Upper lobe of left lung (tissue), 6 donors: ENCODE measurements around the gene SFR1. TPM values are rescaled to one million over a fixed set of nuclear protein-coding genes. Genes with fewer than 3 reads are reported as not detected.
A peak's percentile ranks its signal among the peaks of the same experiment; 100 is the strongest.

Experiments
- ATAC-seq, 2 donors: fragments of 200-7000 bp; cut with Tn5 transposase; one replicate each; pipeline ENCODE4 v1.9.1; 2022; ENCODE audit warnings: mild to moderate bottlenecking in 2 of 2, moderate library complexity in 2 of 2; ENCODE audit not compliant: low FRiP score in 2 of 2
- DNase-seq, 2 donors: peaks; one replicate each; pipeline ENCODE4 v3.0.0-alpha.2; 2019 to 2020
- H3K27ac ChIP-seq, 4 donors: fragments of 200-600 bp; sonication (generic); one replicate each; pipeline ENCODE4 v1.5.1; 2016 to 2019
- H3K27me3 ChIP-seq, 4 donors: fragments of 200-600 bp; sonication (generic); one replicate each; pipeline ENCODE4 v1.5.1; 2017 to 2019
- H3K36me3 ChIP-seq, 4 donors: fragments of 200-600 bp; sonication (generic); one replicate each; pipeline ENCODE4 v1.5.1; 2016 to 2019
- H3K4me1 ChIP-seq, 4 donors: fragments of 200-600 bp; sonication (generic); one replicate each; pipeline ENCODE4 v1.5.1; 2018 to 2019
- H3K4me3 ChIP-seq, 4 donors: fragments of 200-600 bp; sonication (generic); one replicate each; pipeline ENCODE4 v1.5.1; 2017 to 2019; ENCODE audit warnings: mild to moderate bottlenecking in 2 of 4, moderate library complexity in 1 of 4
- H3K9me3 ChIP-seq, 4 donors: fragments of 200-600 bp; sonication (generic); one replicate each; pipeline ENCODE4 v1.5.1; 2018 to 2019
- CTCF ChIP-seq, 6 experiments: fragments of 450-650 bp in 4 of 6; fragments of 200-600 bp in 2 of 6; sonication (generic) in 2 of 6; IDR thresholded peaks; one replicate each; pipeline ENCODE4 v1.5.1; 2016 to 2019; ENCODE audit warnings: antibody characterized with exemption in 6 of 6
- EP300 ChIP-seq, 4 donors: sonication (generic); formaldehyde crosslinking; IDR thresholded peaks; one replicate each; pipeline ENCODE4 v1.5.1; 2017; ENCODE audit warnings: antibody characterized with exemption in 4 of 4, control low read depth in 2 of 4
- POLR2A ChIP-seq, 4 donors: fragments of 450-650 bp; IDR thresholded peaks; one replicate each; pipeline ENCODE4 v1.5.1; 2016 to 2017; ENCODE audit warnings: antibody characterized with exemption in 4 of 4, mild to moderate bottlenecking in 2 of 4
- POLR2AphosphoS5 ChIP-seq, 2 donors: sonication (generic); formaldehyde crosslinking; IDR thresholded peaks; one replicate each; pipeline ENCODE4 v1.5.1; 2017; ENCODE audit warnings: antibody characterized with exemption in 2 of 2
- WGBS, 2 donors: methylation state at CpG; one replicate each; pipeline ENCODE4 v1.1.5; 2017 to 2018; 5-methylcytosine and 5-hydroxymethylcytosine counted together
- total RNA-seq, 6 donors: library from RNA; depleted of rRNA in 4 of 6; stranded (reverse); fragments of >200 nt in 4 of 6; gene quantifications; one replicate each; pipeline versions ENCODE4 v1.1.0 to v1.2.1, GENCODE V29; 2016 to 2021
- donor health status: DM: no; HTN: no; CAD: no; lungs with moderate emphysema.
- donor health status: DM: no; HTN: yes; CAD: no; lungs with severe emphysema.

SFR1 gene
- 10 to 100 TPM in 1 of 6 donors, 1 to 10 TPM in 5; 3.1 to 11.9 (median 7.3) TPM for total RNA-seq

- TF ChIP-seq POLR2AphosphoS5 (IDR thresholded peaks at IDR 0.05) (peak; percentile 83 to 99), CTCF (IDR thresholded peaks at IDR 0.05) (peak; percentile 42 to 86 (median 76)), POLR2A (IDR thresholded peaks at IDR 0.05) (peak in 3 of 4 donors; percentile 80 to 92 (median 90)), EP300 (IDR thresholded peaks at IDR 0.05) (peak in 1 of 4 donors; percentile 2)
- H3K27me3 ChIP-seq: no peaks in the 10 kb centered on the region
Observed at GRCh38 chr10:104121485-104122224, at the start of gene SFR1. Gene SFR1, plus strand, starts transcription at chr10:104122171. Its CDS starts 13 bp downstream, at chr10:104122184.

GRCh38 chr10:104072786-104073185, 49.2 kb upstream of the SFR1 start:
- DNase-seq (no peak), ATAC-seq (no peak)
- Histone ChIP-seq H3K9me3 (no peaks in the 10 kb centered on the region), H3K36me3 (no peaks in the 10 kb centered on the region), H3K27ac (no peak overlapping the region), H3K4me1 (peaks cover 0 to 14% (median 3%) of the 10 kb centered on the region in 4 donors), H3K27me3 (no peaks in the 10 kb centered on the region), H3K4me3 (no peak overlapping the region)
- TF ChIP-seq CTCF (IDR thresholded peaks at IDR 0.05) (no peak), EP300 (IDR thresholded peaks at IDR 0.05) (no peak), POLR2A (IDR thresholded peaks at IDR 0.05) (no peak), POLR2AphosphoS5 (IDR thresholded peaks at IDR 0.05) (no peak)
- WGBS, 2 donors: 16 to 46% methylated on average over 5 of the region's 5 CpGs

More at GRCh38 chr10:104121485-104122224, at the start of gene SFR1:
- peak; percentile 96 to 98 for ATAC-seq
- Histone ChIP-seq H3K4me3 (peak within 1 kb of the TSS; percentile 59 to 77 (median 72)), H3K4me1 (peaks cover 9 to 22% (median 15%) of the 10 kb centered on the region in 4 donors), H3K36me3 (peaks cover 0 to 9% (median 0%) of the 10 kb centered on the region in 4 donors), H3K9me3 (no peaks in the 10 kb centered on the region), H3K27ac (peak within 1 kb of the TSS; percentile 95 to 99 (median 98))
- WGBS, 2 donors: 0% methylated on average over 17 to 35 of the region's 67 CpGs
- peak; percentile 99 to 100 for DNase-seq

GRCh38 chr10:104074505-104074904, 47.5 kb upstream of the SFR1 start:
- H3K27ac ChIP-seq: no peak overlapping the region
- H3K4me1 ChIP-seq: peaks cover 0 to 14% (median 3%) of the 10 kb centered on the region in 4 donors
- ATAC-seq (no peak), DNase-seq (no peak)
- H3K9me3 ChIP-seq: no peaks in the 10 kb centered on the region
- no peaks in the 10 kb centered on the region for H3K36me3 ChIP-seq
- no peak overlapping the region for H3K4me3 ChIP-seq
- TF ChIP-seq CTCF (IDR thresholded peaks at IDR 0.05) (no peak), POLR2A (IDR thresholded peaks at IDR 0.05) (no peak), EP300 (IDR thresholded peaks at IDR 0.05) (no peak), POLR2AphosphoS5 (IDR thresholded peaks at IDR 0.05) (no peak)
- no peaks in the 10 kb centered on the region for H3K27me3 ChIP-seq
- WGBS, 2 donors: 87 to 88% methylated on average over 6 of the region's 6 CpGs

GRCh38 chr10:104076743-104077160, 45.2 kb upstream of the SFR1 start:
- no peak overlapping the region for H3K4me3 ChIP-seq
- no peaks in the 10 kb centered on the region for H3K36me3 ChIP-seq
- H3K27me3 ChIP-seq: no peaks in the 10 kb centered on the region
- 27 to 37% methylated on average over 3 of the region's 3 CpGs for WGBS, 2 donors
- DNase-seq (peak in 1 of 2 donors; percentile 40), ATAC-seq (no peak)
- TF ChIP-seq POLR2A (IDR thresholded peaks at IDR 0.05): no peak
- no peak for TF ChIP-seq EP300 (IDR thresholded peaks at IDR 0.05)
- peak in 1 of 2 donors; percentile 42 for TF ChIP-seq POLR2AphosphoS5 (IDR thresholded peaks at IDR 0.05)
- TF ChIP-seq CTCF (IDR thresholded peaks at IDR 0.05): no peak
- H3K27ac ChIP-seq: peak overlapping the region in 2 of 4 donors; percentile 33 to 42
- peaks cover 0 to 14% (median 3%) of the 10 kb centered on the region in 4 donors for H3K4me1 ChIP-seq
- H3K9me3 ChIP-seq: no peaks in the 10 kb centered on the region
